ENCODE data around the gene CTDSPL.

Gene CTDSPL

DNA sequence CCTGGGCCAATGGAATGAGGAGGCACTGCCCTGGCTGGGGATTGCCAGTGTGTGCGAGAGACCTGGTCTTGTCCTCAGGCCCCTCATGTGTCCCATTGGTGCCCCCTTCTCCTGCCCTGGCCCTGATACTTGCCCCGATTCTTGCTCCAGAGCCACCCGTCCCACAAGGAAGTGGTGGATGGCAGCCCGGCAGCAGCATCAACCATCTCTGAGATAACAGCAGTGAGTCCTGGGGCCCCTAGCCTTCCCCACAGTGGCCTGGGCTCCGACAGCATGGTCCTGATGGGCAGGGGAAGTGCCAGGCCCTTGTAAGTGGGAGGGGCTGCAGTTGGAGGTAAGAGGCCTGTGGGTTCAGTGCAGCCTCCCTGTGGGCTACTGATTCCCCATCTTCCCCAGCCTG lies 144.4 kb downstream of the CTDSPL start:
- TF ChIP-seq, protein P1, sequence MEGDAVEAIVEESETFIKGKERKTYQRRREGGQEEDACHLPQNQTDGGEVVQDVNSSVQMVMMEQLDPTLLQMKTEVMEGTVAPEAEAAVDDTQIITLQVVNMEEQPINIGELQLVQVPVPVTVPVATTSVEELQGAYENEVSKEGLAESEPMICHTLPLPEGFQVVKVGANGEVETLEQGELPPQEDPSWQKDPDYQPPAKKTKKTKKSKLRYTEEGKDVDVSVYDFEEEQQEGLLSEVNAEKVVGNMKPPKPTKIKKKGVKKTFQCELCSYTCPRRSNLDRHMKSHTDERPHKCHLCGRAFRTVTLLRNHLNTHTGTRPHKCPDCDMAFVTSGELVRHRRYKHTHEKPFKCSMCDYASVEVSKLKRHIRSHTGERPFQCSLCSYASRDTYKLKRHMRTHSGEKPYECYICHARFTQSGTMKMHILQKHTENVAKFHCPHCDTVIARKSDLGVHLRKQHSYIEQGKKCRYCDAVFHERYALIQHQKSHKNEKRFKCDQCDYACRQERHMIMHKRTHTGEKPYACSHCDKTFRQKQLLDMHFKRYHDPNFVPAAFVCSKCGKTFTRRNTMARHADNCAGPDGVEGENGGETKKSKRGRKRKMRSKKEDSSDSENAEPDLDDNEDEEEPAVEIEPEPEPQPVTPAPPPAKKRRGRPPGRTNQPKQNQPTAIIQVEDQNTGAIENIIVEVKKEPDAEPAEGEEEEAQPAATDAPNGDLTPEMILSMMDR (IDR thresholded peaks at IDR 0.05; ENCODE audit: low read depth, low read length), result no peak
- in situ Hi-C loops (cut with HindIII; ENCODE audit: low sequenced_read_pairs), result no loop called here
- no peak overlapping the region for H3K4me3 ChIP-seq (ENCODE audit: low read depth, low read length)
- no peak for DNase-seq (ENCODE audit: low read depth, low spot score)

DNA sequence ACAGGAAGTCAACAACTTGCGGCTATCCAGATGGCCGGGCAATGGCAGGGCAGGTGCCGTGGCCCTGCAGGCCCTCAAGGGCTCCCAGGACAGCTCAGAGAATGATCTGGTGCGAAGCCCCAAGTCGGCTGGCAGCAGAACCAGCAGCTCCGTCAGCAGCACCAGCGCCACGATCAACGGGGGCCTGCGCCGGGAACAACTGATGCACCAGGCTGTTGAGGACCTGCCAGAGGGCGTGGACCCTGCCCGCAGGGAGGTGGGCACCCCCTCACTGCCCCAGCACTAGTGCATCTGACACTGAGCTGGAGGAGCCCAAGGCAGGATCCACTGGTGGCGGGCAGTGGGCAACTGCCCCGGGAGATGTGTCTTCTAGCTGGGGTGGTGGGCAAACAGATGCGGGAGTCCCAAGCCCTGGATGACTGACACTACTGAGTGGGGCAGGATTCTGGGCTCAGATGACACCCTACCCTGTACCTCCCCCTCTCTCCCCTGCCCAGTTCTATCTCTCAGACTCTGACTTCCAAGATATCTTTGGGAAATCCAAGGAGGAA lies 144.8 kb downstream of the CTDSPL start:
- H3K4me3 ChIP-seq (ENCODE audit: low read depth, low read length), result no peak overlapping the region
- in situ Hi-C loops (cut with HindIII; ENCODE audit: low sequenced_read_pairs), result no loop called here
- TF ChIP-seq, protein P1 (IDR thresholded peaks at IDR 0.05; ENCODE audit: low read depth, low read length), result no peak
- DNase-seq (ENCODE audit: low read depth, low spot score), result no peak

DNA sequence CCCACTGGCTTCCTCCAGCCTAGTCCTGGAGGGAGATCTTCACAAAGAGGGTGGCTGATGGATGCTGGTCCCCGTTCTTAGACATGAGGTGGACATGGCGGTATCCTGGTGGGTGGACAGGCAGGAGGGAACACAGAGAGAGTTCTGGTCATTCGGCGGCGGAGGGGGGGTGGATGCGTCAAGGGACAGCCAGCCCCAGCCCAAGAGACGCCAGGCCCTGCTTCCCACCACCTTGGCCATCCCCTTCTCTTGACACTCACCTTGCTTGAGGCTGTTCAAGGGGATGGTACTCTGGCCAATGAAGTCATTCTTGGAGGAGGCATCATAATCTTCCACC lies 146.0 kb downstream of the CTDSPL start:
- TF ChIP-seq, protein P1 (IDR thresholded peaks at IDR 0.05; ENCODE audit: low read depth, low read length), result no peak
- in situ Hi-C loops (cut with HindIII; ENCODE audit: low sequenced_read_pairs), result no loop called here
- no peak for DNase-seq (ENCODE audit: low read depth, low spot score)
- H3K4me3 ChIP-seq (ENCODE audit: low read depth, low read length), result no peak overlapping the region

DNA sequence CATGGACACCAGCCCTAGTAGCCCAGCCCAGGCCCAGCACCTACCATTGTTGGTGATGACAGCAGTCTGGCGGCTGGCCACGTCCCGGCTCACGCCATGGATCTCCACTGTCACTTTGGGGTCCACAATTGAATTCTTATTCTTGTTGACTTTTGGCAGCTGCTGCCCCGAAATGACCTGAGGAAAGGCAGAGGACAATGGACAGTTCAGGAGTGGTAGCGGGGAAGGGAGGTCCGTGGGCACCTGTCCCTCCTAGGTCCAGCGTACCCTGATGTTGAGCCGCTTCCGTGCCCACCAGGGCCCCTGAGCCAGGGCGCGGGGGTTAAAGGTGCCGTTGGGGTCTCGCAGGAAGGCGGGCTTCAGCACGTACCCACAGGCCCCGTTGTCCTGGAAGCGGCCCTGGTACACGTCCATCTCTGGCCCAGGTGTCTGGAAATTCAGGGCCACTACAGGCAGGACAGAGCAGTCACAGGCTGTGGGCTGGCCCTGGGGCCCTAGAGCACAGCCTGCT lies 146.6 kb downstream of the CTDSPL start:
- TF ChIP-seq, protein P1 (IDR thresholded peaks at IDR 0.05; ENCODE audit: low read depth, low read length), result no peak
- no peak for DNase-seq (ENCODE audit: low read depth, low spot score)

DNA sequence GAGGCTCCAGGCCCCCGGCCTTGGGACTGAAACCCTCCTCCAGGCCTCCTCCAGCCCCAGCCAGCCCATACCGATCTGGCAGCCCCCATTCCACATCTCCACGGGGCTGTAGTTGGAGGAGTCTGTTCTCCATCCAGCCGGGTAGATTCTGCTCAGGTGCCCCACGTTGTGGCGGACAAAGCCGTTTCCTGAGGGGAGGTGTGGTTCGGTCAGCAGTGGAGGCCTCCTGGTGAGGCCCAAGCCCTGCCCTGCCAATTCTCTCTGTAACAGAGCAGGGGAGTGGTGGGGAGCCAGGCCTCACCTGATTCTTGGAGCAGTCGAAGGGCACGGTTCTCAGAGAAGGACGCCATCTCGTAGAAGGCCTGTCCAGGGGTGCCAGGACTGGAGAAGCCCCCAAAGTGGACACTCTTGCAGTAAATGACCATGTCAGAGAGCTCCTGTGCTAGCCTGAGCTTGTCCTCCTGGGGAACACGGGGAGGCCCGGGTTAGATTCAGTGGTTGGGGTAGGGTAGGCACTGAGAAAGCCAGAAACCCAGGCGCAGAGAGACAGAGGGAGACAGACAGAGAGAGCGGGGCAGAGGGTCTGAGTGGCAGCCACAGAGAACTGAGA lies 147.4 kb downstream of the CTDSPL start:
- TF ChIP-seq, protein P1 (IDR thresholded peaks at IDR 0.05; ENCODE audit: low read depth, low read length), result no peak
- no peak overlapping the region for H3K4me3 ChIP-seq (ENCODE audit: low read depth, low read length)
- DNase-seq (ENCODE audit: low read depth, low spot score), result no peak
- in situ Hi-C loops (cut with HindIII; ENCODE audit: low sequenced_read_pairs), result no loop called here

More for the DNA sequence above, 146.6 kb downstream of the CTDSPL start:
- in situ Hi-C loops (cut with HindIII; ENCODE audit: low sequenced_read_pairs), result no loop called here
- H3K4me3 ChIP-seq (ENCODE audit: low read depth, low read length), result no peak overlapping the region

DNA sequence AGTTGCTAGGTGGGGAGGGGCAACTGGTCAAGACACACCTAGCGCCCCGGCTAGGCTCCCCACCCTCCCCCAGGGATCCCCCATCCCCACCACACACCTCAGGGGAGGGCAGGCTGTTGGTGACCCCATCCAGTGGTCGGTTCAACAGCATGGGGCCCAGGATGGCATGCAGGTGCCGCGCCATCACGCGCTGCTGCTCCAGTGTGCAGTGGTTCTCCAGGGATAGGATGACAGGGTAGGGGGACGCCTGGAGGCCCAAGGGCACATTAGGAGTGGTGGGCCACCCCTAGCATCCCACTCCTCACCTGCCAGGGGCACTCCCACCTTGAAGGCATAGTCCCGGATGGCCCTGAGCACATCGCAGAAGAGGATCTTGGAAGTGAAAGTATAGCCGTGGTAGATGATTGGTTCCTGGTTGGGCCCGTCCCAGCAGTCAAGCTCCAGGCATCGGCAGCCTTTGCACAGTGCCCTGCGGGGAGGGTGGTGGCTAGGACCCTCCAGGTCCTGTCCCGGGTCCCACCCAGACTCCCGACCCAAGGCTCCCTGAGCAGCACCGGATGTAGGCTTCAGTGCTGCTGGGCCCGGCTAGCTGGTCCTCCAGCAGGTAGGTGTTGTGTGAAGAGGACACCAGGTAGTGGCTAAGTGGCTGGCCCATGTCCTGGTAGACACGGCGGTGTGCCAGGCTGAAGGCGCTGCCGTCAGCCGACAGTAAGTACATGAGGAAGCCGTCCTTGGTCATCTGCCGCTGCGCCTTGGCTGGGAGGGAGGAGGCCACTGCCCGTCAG lies 148.3 kb downstream of the CTDSPL start:
- in situ Hi-C loops (cut with HindIII; ENCODE audit: low sequenced_read_pairs), result no loop called here
- no peak for DNase-seq (ENCODE audit: low read depth, low spot score)
- TF ChIP-seq, protein P1 (IDR thresholded peaks at IDR 0.05; ENCODE audit: low read depth, low read length), result no peak
- no peak overlapping the region for H3K4me3 ChIP-seq (ENCODE audit: low read depth, low read length)
